ENCODE data around the gene NVL. TPM values are rescaled to one million over a fixed set of nuclear protein-coding genes. Genes with fewer than 3 reads are reported as not detected.

The NVL gene
- polyA plus RNA-seq, 1 donor from 2014 or later, result 77.3 TPM

DNA sequence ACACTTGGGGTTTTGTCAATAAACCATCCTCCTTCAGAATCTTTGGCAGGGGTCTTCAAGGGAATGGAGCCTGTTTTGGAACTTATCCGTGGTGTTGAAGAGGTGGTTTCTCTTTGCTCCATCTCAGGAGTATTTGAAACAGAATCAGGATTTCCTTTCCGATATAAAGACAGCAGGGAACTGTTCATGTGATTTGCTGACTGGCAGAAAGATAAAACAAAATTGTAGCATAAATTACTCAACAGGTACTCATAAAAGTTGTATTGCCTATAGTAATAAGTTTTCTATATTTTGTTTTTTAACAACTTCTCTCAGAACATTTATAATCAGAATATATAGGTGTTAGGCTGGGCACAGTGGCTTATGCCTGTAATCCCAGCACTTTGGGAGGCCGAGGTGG is 21.9 kb downstream of the NVL start:
- Histone ChIP-seq H3F3A (ENCODE audit: insufficient read depth, low read length, poor library complexity, severe bottlenecking) (no peaks in the 10 kb centered on the region), H3K36me3 (ENCODE audit: insufficient read depth, low read length) (no peaks in the 10 kb centered on the region), H3K9me3 (ENCODE audit: low read length) (no peaks in the 10 kb centered on the region), H2AFZ (ENCODE audit: low read depth, low read length) (no peak overlapping the region), H3K79me2 (replicated peaks; ENCODE audit: insufficient read depth, low read length) (no peaks in the 10 kb centered on the region), H3K4me2 (ENCODE audit: low read length) (no peak overlapping the region), H3K27me3 (ENCODE audit: insufficient read depth, low read depth, low read length) (no peaks in the 10 kb centered on the region), H3K9me2 (ENCODE audit: insufficient read depth, low read length) (no peaks in the 10 kb centered on the region), H3K9ac (ENCODE audit: low read length) (no peak overlapping the region), H4K20me1 (ENCODE audit: insufficient read depth) (no peaks in the 10 kb centered on the region), H3K27ac (ENCODE audit: low read length) (no peak overlapping the region), H3K4me3 (ENCODE audit: low read length) (no peak overlapping the region)
- TF ChIP-seq MXI1 (conservative IDR thresholded peaks at IDR 0.05; ENCODE audit: poor library complexity, severe bottlenecking) (no peak), POLR2AphosphoS5 (IDR thresholded peaks at IDR 0.05) (no peak), RAD21 (conservative IDR thresholded peaks at IDR 0.05) (no peak), TAF1 (IDR thresholded peaks at IDR 0.05; ENCODE audit: low read depth) (no peak), EZH2 (IDR thresholded peaks at IDR 0.05; ENCODE audit: borderline replicate concordance, insufficient read depth, low read length, poor library complexity, severe bottlenecking) (no peak), SMC3 (conservative IDR thresholded peaks at IDR 0.05; ENCODE audit: poor library complexity) (no peak), EP300 (conservative IDR thresholded peaks at IDR 0.05; ENCODE audit: poor library complexity, severe bottlenecking) (no peak)
- TF ChIP-seq, protein P1, sequence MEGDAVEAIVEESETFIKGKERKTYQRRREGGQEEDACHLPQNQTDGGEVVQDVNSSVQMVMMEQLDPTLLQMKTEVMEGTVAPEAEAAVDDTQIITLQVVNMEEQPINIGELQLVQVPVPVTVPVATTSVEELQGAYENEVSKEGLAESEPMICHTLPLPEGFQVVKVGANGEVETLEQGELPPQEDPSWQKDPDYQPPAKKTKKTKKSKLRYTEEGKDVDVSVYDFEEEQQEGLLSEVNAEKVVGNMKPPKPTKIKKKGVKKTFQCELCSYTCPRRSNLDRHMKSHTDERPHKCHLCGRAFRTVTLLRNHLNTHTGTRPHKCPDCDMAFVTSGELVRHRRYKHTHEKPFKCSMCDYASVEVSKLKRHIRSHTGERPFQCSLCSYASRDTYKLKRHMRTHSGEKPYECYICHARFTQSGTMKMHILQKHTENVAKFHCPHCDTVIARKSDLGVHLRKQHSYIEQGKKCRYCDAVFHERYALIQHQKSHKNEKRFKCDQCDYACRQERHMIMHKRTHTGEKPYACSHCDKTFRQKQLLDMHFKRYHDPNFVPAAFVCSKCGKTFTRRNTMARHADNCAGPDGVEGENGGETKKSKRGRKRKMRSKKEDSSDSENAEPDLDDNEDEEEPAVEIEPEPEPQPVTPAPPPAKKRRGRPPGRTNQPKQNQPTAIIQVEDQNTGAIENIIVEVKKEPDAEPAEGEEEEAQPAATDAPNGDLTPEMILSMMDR (IDR thresholded peaks at IDR 0.05; ENCODE audit: poor library complexity, severe bottlenecking), result no peak
- TF ChIP-seq, protein P2, sequence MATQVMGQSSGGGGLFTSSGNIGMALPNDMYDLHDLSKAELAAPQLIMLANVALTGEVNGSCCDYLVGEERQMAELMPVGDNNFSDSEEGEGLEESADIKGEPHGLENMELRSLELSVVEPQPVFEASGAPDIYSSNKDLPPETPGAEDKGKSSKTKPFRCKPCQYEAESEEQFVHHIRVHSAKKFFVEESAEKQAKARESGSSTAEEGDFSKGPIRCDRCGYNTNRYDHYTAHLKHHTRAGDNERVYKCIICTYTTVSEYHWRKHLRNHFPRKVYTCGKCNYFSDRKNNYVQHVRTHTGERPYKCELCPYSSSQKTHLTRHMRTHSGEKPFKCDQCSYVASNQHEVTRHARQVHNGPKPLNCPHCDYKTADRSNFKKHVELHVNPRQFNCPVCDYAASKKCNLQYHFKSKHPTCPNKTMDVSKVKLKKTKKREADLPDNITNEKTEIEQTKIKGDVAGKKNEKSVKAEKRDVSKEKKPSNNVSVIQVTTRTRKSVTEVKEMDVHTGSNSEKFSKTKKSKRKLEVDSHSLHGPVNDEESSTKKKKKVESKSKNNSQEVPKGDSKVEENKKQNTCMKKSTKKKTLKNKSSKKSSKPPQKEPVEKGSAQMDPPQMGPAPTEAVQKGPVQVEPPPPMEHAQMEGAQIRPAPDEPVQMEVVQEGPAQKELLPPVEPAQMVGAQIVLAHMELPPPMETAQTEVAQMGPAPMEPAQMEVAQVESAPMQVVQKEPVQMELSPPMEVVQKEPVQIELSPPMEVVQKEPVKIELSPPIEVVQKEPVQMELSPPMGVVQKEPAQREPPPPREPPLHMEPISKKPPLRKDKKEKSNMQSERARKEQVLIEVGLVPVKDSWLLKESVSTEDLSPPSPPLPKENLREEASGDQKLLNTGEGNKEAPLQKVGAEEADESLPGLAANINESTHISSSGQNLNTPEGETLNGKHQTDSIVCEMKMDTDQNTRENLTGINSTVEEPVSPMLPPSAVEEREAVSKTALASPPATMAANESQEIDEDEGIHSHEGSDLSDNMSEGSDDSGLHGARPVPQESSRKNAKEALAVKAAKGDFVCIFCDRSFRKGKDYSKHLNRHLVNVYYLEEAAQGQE (IDR thresholded peaks at IDR 0.05; ENCODE audit: borderline replicate concordance), result no peak

DNA sequence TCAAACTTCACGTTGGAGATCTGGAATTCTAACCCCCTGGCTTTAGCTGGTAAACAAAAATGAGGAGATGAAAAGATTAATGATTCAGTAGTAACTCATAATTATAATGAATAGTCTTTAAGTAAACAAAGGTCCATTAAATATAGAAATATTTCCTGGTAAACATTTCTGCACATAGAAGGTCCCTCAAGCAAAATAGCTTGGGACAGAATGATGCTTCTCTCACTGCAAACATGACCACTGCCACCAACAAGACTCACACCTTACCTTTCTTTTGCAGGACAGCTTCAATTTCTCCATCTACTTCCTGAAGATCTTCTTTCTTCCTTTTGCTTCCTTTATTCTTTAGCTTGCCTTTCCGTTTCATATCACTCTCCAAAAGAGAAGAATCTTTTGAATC is 25.2 kb downstream of the NVL start:
- Histone ChIP-seq H3K27ac (ENCODE audit: low read length) (no peak overlapping the region), H3K9ac (ENCODE audit: low read length) (no peak overlapping the region), H3K9me3 (ENCODE audit: low read length) (no peaks in the 10 kb centered on the region), H3K79me2 (replicated peaks; ENCODE audit: insufficient read depth, low read length) (no peaks in the 10 kb centered on the region), H3K36me3 (ENCODE audit: insufficient read depth, low read length) (peaks cover 13% of the 10 kb centered on the region), H3K27me3 (ENCODE audit: insufficient read depth, low read depth, low read length) (no peaks in the 10 kb centered on the region), H2AFZ (ENCODE audit: low read depth, low read length) (no peak overlapping the region), H3F3A (ENCODE audit: insufficient read depth, low read length, poor library complexity, severe bottlenecking) (no peaks in the 10 kb centered on the region), H4K20me1 (ENCODE audit: insufficient read depth) (no peaks in the 10 kb centered on the region), H3K4me2 (ENCODE audit: low read length) (no peak overlapping the region), H3K4me3 (ENCODE audit: low read length) (no peak overlapping the region), H3K9me2 (ENCODE audit: insufficient read depth, low read length) (no peaks in the 10 kb centered on the region)
- TF ChIP-seq RAD21 (conservative IDR thresholded peaks at IDR 0.05), result no peak
- TF ChIP-seq, protein P1 (IDR thresholded peaks at IDR 0.05; ENCODE audit: poor library complexity, severe bottlenecking), result no peak
- TF ChIP-seq MXI1 (conservative IDR thresholded peaks at IDR 0.05; ENCODE audit: poor library complexity, severe bottlenecking), result no peak
- TF ChIP-seq SMC3 (conservative IDR thresholded peaks at IDR 0.05; ENCODE audit: poor library complexity), result no peak
- TF ChIP-seq, protein P2 (IDR thresholded peaks at IDR 0.05; ENCODE audit: borderline replicate concordance), result no peak
- TF ChIP-seq EP300 (conservative IDR thresholded peaks at IDR 0.05; ENCODE audit: poor library complexity, severe bottlenecking), result no peak
- TF ChIP-seq POLR2AphosphoS5 (IDR thresholded peaks at IDR 0.05), result no peak
- TF ChIP-seq TAF1 (IDR thresholded peaks at IDR 0.05; ENCODE audit: low read depth), result no peak

Measured in neural cell (in vitro differentiated cells).